Ishikawa (cell line): ENCODE results near the gene ERGIC1.

Experiments used
- CEBPB ChIP-seq: IDR thresholded peaks from 2 replicates; pipeline ENCODE4 v1.6.1; 2012
- CREB1 ChIP-seq: IDR thresholded peaks from 2 replicates; pipeline ENCODE4 v1.6.1; 2012; ENCODE audit warnings: low read depth
- EGR1 ChIP-seq: IDR thresholded peaks from 2 replicates; pipeline ENCODE4 v1.6.1; 2012
- EP300 ChIP-seq: IDR thresholded peaks from 2 replicates; pipeline ENCODE4 v1.6.1; 2012; ENCODE audit warnings: borderline replicate concordance
- FOXM1 ChIP-seq: IDR thresholded peaks from 2 replicates; pipeline ENCODE4 v1.6.1; 2012; ENCODE audit warnings: low read depth, borderline replicate concordance
- MAX ChIP-seq: IDR thresholded peaks from 2 replicates; pipeline ENCODE4 v1.6.1; 2012
- NFIC ChIP-seq: IDR thresholded peaks from 2 replicates; pipeline ENCODE4 v1.6.1; 2012
- RAD21 ChIP-seq: IDR thresholded peaks from 2 replicates; pipeline ENCODE4 v1.6.1; 2012; ENCODE audit warnings: low read depth
- REST ChIP-seq: IDR thresholded peaks from 2 replicates; pipeline ENCODE4 v1.6.1; 2012; ENCODE audit warnings: low read depth, mild to moderate bottlenecking
- TAF1 ChIP-seq: IDR thresholded peaks from 2 replicates; pipeline ENCODE4 v1.6.1; 2012; ENCODE audit warnings: low read depth, mild to moderate bottlenecking
- TCF12 ChIP-seq: IDR thresholded peaks from 2 replicates; pipeline ENCODE4 v1.6.1; 2012; ENCODE audit warnings: low read depth
- TEAD4 ChIP-seq: IDR thresholded peaks from 2 replicates; pipeline ENCODE4 v1.6.1; 2012
- USF1 ChIP-seq: IDR thresholded peaks from 2 replicates; pipeline ENCODE4 v1.6.1; 2012
- YY1 ChIP-seq: IDR thresholded peaks from 2 replicates; pipeline ENCODE4 v1.6.1; 2012; ENCODE audit warnings: low read depth
- ZBTB7A ChIP-seq: IDR thresholded peaks from 2 replicates; pipeline ENCODE4 v1.6.1; 2012; ENCODE audit warnings: low read depth

Gene ERGIC1

GRCh38 chr5:172797771-172798191, 36.3 kb upstream of the ERGIC1 start:
- TF ChIP-seq TCF12 (no peak), NFIC (no peak), FOXM1 (no peak), USF1 (no peak), YY1 (no peak), TEAD4 (no peak), CEBPB (no peak), RAD21 (no peak), REST (no peak), ZBTB7A (no peak), EP300 (no peak), MAX (no peak), EGR1 (no peak), CREB1 (no peak), TAF1 (no peak)

DNA sequence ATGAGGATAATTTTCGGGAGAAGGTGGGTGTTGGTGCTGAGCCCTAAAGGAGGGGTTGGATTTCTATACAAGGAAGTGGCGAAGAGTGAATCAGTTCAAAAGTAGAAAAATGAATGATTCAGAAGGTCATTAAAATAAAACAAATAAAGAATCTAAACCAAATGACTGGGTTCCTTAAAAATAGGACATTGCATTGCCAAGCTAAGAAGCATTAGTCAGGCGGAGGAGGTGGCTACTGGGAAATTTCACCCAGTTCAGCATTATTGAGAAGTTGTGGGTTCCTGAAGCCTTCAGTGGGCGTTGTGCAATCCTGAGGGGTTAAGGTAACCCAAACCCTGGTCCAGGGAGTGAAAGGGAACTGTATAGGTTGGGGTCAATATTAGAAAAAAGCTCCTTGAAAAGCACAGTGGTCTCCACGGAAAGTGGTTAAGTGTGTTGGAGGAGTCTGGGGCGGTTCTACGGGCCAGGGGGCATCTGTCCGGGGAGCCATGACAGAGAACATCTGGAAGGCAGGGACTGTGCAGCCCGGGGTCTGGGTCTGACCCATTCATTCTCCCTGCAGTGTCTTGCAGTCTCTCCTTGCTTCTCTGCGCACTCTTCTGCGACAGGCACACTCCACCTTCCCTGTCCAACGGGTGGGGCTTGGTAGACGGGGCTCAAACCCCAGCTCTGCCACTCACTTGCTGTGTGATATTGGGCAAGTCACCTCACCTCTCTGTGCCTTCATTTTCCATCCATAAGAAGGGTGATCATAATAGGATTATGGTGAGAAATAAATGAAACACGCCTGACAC, 35.4 kb upstream of the ERGIC1 start:
- no peak for TF ChIP-seq EGR1
- no peak for TF ChIP-seq TAF1
- no peak for TF ChIP-seq CEBPB
- TF ChIP-seq EP300: no peak
- TF ChIP-seq YY1: no peak
- TF ChIP-seq REST: no peak
- TF ChIP-seq TCF12: no peak
- no peak for TF ChIP-seq RAD21
- TF ChIP-seq ZBTB7A: no peak
- TF ChIP-seq TEAD4: no peak
- no peak for TF ChIP-seq FOXM1
- TF ChIP-seq CREB1: no peak
- TF ChIP-seq USF1: no peak
- TF ChIP-seq NFIC: no peak
- TF ChIP-seq MAX: no peak

- TF ChIP-seq EP300 (no peak), FOXM1 (no peak), EGR1 (no peak), MAX (no peak), ZBTB7A (no peak), USF1 (no peak), NFIC (no peak), REST (no peak), TEAD4 (no peak), RAD21 (no peak), TAF1 (no peak), TCF12 (no peak), YY1 (no peak), CREB1 (no peak), CEBPB (no peak)
Observed at GRCh38 chr5:172799416-172799815, 34.6 kb upstream of the ERGIC1 start.
